NCI-H128 (cell line): ENCODE results near the gene SLC25A30.
"Not testable (repeated sequence)": the region's sequence is repeated elsewhere in the genome, so short reads cannot be mapped to it uniquely, and the experiment has no call there.

Source experiments
- DNase-seq: peaks from one replicate; lab custom pipeline; 2025; ENCODE audit not compliant: unreplicated experiment; lab: John Stamatoyannopoulos, UW

Gene SLC25A30

GRCh38 chr13:45393941-45394570 is 24.1 kb downstream of the SLC25A30 start:
- DNase-seq, result peak; percentile 27

DNA sequence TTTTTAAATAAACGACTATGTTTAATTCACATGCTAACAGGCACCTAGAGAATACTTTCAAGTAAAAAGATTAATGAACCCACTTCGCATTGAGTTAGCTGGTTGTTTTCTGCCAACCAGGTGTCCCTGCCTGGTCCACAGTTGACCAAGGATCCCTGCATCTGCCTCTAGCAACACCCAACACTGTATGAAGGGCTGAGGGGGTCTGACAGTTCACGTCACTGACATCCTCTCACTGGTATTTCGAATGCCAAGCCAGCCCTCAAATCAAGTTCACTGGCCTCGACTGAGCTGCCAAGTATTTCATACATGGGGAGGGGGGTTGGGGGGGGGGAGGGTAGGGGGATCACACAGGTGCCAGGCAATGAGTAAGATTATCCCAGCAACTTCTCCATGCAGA is 25.4 kb downstream of the SLC25A30 start:
- no peak for DNase-seq

GRCh38 chr13:45391926-45392325 is 26.2 kb downstream of the SLC25A30 start:
- DNase-seq, result no peak

GRCh38 chr13:45391128-45391527 is 27.0 kb downstream of the SLC25A30 start:
- not testable (repeated sequence) for DNase-seq

DNA sequence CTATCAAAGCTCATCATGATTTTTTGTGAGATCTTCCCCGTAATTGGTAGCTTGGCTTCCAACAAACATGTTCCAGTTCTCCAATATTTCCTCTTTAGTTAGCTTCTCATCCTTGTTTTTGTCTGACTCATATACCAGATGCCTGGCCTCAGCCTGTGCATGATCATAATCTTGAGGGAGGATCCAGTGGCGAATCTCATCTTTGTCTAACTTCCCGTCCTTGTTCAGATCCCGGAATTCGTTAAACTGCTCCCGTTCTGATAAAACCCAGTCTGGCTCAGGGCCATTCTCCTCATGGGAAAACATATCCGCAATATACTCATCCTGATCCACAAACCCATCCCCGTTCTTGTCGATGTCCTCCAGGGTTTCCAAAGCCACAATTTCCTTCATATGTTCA is 27.8 kb downstream of the SLC25A30 start:
- DNase-seq, result not testable (repeated sequence)

DNA sequence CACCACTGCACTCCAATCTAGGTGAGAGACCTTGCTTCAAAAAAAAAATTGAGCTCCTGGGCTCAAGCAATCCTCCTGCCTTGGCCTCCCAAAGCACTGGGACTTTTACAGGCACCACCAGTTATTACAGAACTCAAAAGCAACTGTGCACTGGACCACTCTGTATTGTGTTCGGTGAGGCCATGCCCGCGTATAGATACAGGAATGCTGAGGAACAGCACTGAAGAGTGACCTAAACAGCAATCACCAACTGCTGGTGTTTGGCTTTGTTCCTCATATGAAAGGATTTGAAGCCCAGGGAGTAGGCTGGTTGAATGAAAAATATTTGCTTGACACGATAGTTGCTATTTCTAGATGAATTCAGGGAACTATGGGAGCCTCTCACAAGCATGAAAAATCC is 29.5 kb downstream of the SLC25A30 start:
- DNase-seq, result no peak

GRCh38 chr13:45386892-45387575 is 31.1 kb downstream of the SLC25A30 start:
- not testable (repeated sequence) for DNase-seq

GRCh38 chr13:45385907-45386553 is 32.1 kb downstream of the SLC25A30 start:
- no peak for DNase-seq

DNA sequence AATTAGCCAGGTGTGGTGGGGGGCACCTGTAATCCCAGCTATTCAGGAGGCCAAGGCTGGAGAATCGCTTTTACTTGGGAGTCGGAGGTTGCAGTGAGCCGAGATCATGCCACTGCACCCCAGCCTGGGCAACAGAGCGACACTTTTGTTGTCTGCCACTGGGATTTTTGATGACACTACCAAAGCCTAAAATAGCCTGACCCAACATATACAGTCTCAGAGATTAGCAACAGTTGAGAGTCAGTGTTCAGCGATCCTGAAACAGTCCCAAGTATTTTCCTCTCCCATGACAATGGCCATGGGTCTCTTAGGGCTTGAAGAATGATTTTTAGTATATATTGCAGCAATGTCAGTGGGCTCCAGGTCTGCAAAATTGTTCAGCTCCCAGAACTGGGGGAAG is 32.9 kb downstream of the SLC25A30 start:
- DNase-seq, result no peak

DNA sequence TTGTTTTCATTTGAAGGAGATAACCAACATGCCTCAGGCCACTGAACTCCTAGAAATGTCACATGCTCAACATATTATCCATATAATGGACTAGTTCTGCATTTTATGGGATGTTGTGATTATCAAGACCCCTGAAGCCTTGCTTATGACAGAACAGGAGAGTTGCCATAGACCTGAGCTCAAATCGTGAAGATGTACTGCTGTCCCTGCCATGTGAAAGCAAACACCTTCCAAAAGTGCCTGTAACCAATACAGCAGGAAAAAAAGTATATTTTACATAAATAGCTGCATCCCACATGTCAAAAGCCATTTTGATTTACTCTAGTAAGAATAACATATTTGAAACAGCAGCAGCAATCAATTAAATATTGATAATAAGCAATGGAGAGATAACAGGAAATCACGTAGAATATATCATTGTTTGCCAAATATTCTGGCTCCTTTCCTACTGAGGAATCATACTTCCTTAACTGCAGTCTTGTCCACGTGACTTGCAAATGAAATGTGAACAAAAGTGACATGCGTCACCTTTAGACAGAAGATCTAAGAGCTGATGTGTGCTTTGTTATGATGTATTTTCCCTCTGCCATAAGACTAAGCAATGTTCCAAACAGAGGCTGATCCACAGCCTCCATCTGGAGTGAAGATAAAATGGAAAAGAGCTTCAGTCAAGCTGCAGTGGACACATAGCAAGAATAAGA is 33.5 kb downstream of the SLC25A30 start:
- no peak for DNase-seq

DNA sequence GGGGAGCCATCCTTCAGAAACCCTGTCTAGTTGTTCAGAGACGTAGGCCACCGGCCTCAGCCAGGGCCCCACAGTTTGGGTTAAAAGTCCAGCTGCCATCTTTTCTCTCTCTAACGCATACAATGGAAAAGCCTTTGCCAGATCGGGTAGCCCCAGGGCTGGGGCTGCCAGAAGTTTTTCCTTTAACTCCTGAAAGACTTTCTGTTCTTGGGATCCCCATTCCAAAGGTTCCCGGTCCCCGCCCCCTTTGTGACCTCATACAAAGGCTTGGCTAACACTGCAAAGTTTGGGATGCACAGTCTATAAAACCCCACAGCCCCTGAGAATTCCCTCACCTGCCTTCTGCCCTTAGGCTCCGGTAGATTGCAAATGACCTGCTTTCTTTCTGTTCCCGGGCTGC is 35.4 kb downstream of the SLC25A30 start:
- DNase-seq, result not testable (repeated sequence)

DNA sequence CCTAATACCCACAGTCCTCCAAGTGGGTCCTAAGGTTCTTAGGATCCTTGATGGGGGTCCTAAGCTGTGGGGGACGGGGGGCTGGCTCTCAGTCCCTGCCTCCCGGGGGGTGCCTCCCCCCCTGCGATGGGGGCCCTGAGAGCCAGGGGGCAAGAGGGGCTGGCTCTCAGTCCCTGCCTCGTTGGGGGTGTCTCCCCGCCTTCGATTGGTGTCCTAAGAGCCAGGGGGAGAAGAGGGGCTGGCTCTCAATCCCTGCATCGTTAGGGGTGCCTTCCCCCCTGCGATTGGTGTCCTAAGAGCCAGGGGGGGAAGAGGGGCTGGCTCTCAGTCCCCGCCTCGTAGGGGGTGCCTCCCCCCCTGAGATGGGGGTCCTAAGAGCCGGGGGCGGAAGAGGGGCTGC is 37.0 kb downstream of the SLC25A30 start:
- no peak for DNase-seq

DNA sequence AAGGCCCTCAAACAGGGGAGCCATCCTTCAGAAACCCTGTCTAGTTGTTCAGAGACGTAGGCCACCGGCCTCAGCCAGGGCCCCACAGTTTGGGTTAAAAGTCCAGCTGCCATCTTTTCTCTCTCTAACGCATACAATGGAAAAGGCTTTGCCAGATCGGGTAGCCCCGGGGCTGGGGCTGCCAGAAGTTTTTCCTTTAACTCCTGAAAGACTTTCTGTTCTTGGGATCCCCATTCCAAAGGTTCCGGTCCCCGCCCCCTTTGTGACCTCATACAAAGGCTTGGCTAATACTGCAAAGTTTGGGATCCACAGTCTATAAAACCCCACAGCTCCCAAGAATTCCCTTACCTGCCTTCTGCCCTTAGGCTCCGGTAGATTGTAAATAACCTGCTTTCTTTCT is 37.5 kb downstream of the SLC25A30 start:
- DNase-seq, result not testable (repeated sequence)

DNA sequence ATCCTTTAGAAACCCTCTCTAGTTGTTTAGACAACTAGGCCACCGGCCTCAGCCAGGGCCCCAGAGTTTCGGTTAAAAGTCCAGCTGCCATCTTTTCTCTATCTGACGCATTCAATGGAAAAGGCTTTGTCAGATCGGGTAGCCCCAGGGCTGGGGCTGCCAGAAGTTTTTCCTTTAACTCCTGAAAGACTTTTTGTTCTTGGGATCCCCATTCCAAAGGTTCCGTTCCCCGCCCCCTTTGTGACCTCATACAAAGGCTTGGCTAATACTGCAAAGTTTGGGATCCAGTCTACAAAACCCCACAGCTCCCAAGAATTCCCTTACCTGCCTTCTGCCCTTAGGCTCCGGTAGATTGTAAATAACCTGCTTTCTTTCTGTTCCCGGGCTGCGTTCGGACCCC is 38.7 kb downstream of the SLC25A30 start:
- not testable (repeated sequence) for DNase-seq

- not testable (repeated sequence) for DNase-seq
Measured at GRCh38 chr13:45378786-45379185, 39.4 kb downstream of the SLC25A30 start.

DNA sequence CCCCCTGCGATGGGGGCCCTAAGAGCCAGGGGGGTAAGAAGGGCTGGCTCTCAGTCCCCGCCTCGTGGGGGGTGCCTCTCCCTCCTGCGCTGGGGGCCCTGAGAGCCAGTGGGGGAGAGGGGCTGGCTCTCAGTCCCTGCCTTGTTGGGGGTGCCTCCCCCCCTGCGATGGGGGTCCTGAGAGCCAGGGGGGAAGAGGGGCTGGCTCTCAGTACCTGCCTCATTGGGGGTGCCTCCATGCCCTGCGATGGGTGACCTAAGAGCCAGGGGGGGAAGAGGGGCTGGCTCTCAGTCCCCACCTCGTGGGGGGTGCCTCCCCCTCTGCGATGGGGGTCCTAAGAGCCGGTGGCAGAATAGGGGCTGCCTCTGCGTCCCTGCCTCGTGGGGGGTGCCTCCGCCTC is 40.9 kb downstream of the SLC25A30 start:
- DNase-seq, result not testable (repeated sequence)

- not testable (repeated sequence) for DNase-seq
Measured at GRCh38 chr13:45376651-45377050, 41.5 kb downstream of the SLC25A30 start.

- DNase-seq, result no peak
Measured at GRCh38 chr13:45374917-45375316, 43.3 kb downstream of the SLC25A30 start.

- no peak for DNase-seq
Measured at GRCh38 chr13:45373162-45373547, 45.0 kb downstream of the SLC25A30 start.

DNA sequence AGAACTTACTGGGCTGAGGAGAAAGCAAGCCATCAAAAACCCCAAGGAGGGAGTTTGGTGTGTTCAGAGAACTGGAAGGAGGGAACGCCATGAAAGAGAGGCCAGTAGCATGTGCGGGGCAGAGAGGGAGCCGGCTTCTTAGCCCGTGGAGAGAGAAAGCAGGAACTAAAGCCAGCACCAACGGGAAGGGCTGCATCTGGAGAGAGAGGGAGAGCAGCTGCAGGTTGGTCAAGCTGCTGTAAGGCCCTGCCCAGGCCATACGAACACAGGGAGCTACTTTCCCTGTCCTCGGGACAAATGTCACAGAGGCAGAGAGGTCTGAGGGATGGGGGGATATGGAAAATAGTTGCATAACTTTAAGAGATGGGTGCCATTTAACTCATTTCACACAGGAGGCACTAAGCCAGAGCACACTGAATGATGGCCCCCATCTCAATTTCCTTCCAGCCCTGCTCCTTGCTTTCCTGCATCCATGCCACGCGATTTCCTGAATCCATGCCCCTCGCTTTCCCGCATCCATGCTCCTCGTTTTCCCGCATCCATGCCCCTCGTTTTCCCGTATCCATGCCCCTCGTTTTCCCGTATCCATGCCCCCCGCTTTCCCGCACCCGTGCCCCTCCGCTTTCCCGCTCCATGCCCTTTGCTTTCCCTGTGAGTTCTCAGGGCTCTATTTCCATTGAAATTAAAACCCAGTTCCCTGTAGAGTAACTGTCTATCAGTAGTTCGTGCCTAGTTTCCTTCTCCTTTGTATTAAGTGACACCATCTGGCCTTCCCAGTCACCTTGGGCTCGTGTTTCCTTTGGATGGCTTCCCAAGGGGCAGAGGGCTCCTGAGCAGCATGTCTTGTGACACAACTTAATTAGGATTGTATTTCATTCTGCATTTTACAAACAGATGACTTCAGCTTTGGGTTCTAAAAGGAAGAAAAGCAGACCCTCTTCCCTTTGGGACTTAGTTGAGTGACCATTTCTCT is 45.7 kb downstream of the SLC25A30 start:
- no peak for DNase-seq
